H1 (cell line): Measurements from ENCODE around the gene ALG9. TPM values are rescaled to one million over a fixed set of nuclear protein-coding genes. Genes with fewer than 3 reads are reported as not detected.

Experiments
- CHD7 ChIP-seq: fragments of 300-600 bp; sonication (generic); IDR thresholded peaks from 2 replicates; pipeline ENCODE4 v1.7.1; 2012; ENCODE audit warnings: low read length, moderate library complexity, mild to moderate bottlenecking, inconsistent platforms; ENCODE audit not compliant: insufficient replicate concordance
- EGR1 ChIP-seq: IDR thresholded peaks from 2 replicates; pipeline ENCODE4 v1.6.1; 2011; ENCODE audit warnings: low read depth, low read length, borderline replicate concordance
- MAX ChIP-seq: IDR thresholded peaks from 2 replicates; pipeline ENCODE4 v1.6.1; 2012; ENCODE audit warnings: inconsistent platforms
- POLR2AphosphoS5 ChIP-seq: IDR thresholded peaks from 2 replicates; pipeline ENCODE4 v1.6.1; 2011; ENCODE audit warnings: low read depth, low read length
- SUZ12 ChIP-seq: fragments of 200-600 bp; sonication (generic); IDR thresholded peaks from 2 replicates; pipeline ENCODE4 v1.6.1; 2012; ENCODE audit warnings: mild to moderate bottlenecking, inconsistent platforms, low read length, moderate library complexity, mixed read lengths
- polyA plus RNA-seq, 7 experiments: library from polyadenylated mRNA; depleted of rRNA in 3 of 7; stranded (reverse) in 5 of 7; unstranded in 2 of 7; fragments of >200 nt in 5 of 7; fragments of 200-250 nt in 2 of 7; gene quantifications; 1 replicate in 5 of 7; 2 replicates in 1 of 7; 4 replicates in 1 of 7; pipeline versions ENCODE4 v1.2.1 to v1.2.3, GENCODE V29; 2011 to 2013; ENCODE audit warnings: missing spikeins in 2 of 7, mixed read lengths in 2 of 7
- total RNA-seq: library from RNA; stranded (reverse); fragmentation: NEBNext Ultra II Directional; extraction: Animal tissue kit (Norgen Biotek cat#: 25700); gene quantifications from 2 replicates; pipeline ENCODE4 v1.2.1, GENCODE V29; 2021

Gene ALG9
- total and polyA plus RNA-seq, 2 of the 8 experiments (the other 6 are each of a cell fraction or from before 2014, with no cell fraction given): 23.5 to 24.5 TPM

DNA sequence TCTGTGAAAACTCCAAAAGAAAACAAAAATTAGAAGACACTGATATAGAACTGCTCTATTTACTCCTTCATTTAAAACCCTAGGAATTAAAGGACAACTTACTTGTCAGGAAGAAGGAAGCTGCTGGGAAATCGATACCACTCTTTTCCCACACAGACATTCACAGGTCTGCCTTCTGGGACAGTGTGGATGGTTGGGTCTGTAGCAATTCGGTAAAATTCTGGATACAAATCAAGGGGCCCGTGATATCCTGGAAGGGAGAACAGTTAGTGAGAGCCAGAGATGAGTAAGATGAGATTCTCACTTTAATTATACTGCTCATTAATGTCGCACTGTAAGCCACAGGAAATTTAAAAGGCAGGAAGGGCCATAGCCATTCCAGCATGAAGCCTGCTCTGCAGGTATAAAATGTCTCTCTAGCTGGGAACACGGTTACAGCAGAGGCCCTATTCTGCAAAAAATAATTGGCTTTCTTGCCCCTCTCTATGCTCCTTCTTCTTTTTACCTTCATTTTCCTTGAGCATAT, 34.0 kb downstream of the ALG9 start (continued):
- TF ChIP-seq CHD7 (no peak), POLR2AphosphoS5 (no peak), EGR1 (no peak), MAX (no peak), SUZ12 (no peak)
